Activated T-cell treated with anti-CD3 and anti-CD28 coated beads for 4 hours (primary cell): ENCODE results near the gene WDR6.

Experiments
- DNase-seq: peaks from one replicate; pipeline ENCODE4 v3.0.0-alpha.2; 2020

The WDR6 gene

DNA sequence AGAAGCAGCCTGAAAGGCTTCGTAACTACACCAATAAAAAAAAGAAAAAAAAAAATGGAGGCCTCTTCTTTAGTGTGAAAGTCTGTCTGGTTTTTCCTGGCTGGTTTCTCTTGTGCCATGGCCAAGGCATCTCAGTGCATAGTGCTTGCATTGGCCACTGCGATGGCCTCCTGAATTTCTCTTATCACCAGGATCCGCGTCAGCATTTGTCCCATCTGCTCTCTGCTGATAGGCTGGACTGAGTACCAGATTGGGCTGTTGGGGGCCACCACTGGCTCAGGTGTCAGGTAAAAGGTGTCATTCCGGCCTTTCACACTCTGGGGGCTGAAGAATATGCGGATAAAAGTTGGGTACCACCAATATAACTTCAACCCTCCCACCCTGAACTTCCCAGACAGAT, 23.1 kb downstream of the WDR6 start:
- DNase-seq: no peak

- DNase-seq: no peak
These were observed 25.6 kb downstream of the WDR6 start for GRCh38 chr3:49032646-49033304.

DNA sequence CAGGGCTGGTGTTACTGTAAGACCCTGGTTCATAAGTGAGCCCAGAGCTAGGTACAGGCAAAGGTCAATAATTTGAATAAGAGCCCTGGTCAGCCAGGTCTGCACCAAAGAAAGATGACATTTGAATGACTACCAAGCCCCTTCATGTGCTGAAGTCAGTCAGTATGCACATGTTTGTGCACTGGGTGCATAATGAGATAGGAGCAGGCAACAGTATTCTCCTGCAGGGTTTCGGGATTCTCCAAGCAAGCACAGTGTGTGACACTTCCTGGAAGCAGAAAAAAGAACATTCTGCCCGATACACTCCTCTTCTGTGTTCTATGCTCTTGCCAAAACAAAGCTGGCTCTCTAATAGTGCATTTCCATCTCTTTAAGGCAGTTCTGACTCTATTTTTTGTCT, 27.5 kb downstream of the WDR6 start:
- DNase-seq: no peak

- no peak for DNase-seq
These were observed 28.1 kb downstream of the WDR6 start for GRCh38 chr3:49035281-49035680.

DNA sequence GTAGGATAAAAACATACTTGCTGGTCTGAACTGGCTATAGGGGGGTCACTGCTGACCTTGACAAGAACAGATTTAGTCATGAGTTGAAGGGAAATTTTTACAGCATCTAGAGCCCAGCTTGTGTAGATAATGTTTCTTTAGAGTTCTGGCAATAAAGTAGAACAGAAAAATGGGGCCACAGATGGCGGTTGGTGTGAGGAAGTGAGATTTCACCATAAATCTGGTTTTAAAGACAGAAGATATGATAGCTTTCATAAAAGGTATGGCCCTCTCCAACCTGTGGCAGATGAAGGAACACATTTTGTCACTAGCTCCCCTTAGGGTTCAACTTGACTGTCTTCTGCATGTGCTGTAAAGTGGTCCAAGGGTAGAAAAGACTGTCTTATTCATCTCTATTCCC, 46.4 kb downstream of the WDR6 start:
- no peak for DNase-seq

DNA sequence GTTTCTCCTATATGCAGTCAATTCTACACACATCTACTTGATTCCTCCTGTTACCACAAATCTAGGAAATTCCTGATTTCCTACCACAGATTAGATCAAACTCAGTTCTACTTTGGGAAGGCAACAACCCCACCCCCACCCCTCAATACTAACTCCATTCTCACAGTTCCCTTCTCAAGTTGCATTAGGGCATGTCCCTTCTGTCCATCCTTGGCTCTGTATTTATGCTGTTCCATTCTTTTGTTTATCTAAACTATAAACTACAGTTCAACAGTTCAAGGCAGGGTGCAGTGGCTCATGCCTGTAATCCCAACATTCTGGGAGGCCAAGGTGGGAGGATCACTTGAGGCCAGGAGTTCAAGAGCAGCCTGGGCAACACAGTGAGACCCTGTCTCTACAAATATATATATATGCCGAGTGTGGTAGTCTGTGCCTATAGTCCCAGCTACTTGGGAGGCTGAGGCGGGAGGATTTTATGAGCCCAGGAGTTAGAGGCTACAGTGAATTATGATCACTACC, 47.2 kb downstream of the WDR6 start:
- DNase-seq: no peak

GRCh38 chr3:49057268-49057667, 50.1 kb downstream of the WDR6 start:
- no peak for DNase-seq

DNA sequence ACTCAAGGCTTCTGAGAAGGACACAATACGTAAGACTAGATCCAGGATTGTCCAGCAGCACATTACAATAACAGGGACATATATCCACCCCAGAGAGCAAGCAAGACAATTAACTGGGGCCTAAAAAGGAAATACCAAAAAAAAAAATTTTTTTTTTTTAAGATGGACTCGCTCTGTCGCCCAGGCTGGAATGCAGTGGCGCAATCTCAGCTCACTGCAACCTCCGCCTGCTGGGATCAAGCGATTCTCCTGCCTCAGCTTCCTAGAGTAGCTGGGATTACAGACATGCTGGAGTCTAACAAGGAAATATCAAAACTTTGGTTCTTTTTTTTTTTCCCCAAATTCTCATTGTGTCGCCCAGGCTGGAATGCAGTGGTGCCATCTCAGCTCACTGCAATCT, 50.8 kb downstream of the WDR6 start:
- DNase-seq: no peak
